Prostate gland (tissue), 2 donors: ENCODE measurements around the gene ESR2.

ENCODE experiments used
- POLR2A ChIP-seq: fragments of 450-650 bp; IDR thresholded peaks from one replicate; pipeline ENCODE4 v1.6.1; 2016; ENCODE audit warnings: antibody characterized with exemption, mild to moderate bottlenecking
- TF ChIP-seq, protein P1 (sequence below), 4 experiments: fragments of 200-600 bp in 2 of 4; fragments of 450-650 bp in 2 of 4; sonication (generic) in 2 of 4; IDR thresholded peaks; 1 replicate in 3 of 4; 2 replicates in 1 of 4; pipeline ENCODE4 v1.5.1; 2016 to 2019; ENCODE audit warnings: antibody characterized with exemption in 4 of 4, mild to moderate bottlenecking in 2 of 4, moderate library complexity in 2 of 4

DNA sequence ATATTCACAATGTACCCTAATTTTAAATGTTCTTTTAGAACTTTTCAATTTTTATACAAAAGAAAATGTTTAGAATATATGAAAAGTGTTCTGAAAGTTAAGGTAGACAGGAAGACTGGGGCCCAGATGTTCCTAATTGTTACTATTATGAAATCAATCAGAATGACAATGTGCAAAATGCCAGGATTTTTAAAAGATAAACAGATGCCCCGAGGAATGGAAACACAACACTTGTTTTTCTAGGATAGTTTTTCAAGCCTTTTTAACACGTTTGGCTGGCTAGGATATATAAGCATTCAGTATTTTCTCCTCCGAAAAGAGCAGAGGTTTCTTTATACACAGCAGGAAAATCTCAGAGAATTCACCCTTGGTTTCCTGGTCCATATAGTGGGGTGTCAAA lies 106.8 kb downstream of the ESR2 start:
- TF ChIP-seq, protein P1, sequence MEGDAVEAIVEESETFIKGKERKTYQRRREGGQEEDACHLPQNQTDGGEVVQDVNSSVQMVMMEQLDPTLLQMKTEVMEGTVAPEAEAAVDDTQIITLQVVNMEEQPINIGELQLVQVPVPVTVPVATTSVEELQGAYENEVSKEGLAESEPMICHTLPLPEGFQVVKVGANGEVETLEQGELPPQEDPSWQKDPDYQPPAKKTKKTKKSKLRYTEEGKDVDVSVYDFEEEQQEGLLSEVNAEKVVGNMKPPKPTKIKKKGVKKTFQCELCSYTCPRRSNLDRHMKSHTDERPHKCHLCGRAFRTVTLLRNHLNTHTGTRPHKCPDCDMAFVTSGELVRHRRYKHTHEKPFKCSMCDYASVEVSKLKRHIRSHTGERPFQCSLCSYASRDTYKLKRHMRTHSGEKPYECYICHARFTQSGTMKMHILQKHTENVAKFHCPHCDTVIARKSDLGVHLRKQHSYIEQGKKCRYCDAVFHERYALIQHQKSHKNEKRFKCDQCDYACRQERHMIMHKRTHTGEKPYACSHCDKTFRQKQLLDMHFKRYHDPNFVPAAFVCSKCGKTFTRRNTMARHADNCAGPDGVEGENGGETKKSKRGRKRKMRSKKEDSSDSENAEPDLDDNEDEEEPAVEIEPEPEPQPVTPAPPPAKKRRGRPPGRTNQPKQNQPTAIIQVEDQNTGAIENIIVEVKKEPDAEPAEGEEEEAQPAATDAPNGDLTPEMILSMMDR (IDR thresholded peaks at IDR 0.05): no peak
- no peak for TF ChIP-seq POLR2A
